Ramos (cell line): ENCODE data around the gene RFPL4AL1.

Source experiments
- in situ Hi-C: fragments of 300-500 bp; cut with MboI; formaldehyde crosslinking; loops from one replicate; pipeline ENCODE4 v1.14.3; 2022; ENCODE audit warnings: low sequenced_read_pairs; ENCODE audit not compliant: unreplicated experiment

Gene RFPL4AL1

GRCh38 chr19:55820037-55820436 is 51.1 kb downstream of the RFPL4AL1 start:
- in situ Hi-C loops = no loop called here
